ES-I3 (cell line): ENCODE measurements around the gene MPO.

Source experiments
- H3K36me3 ChIP-seq: 2 replicates; pipeline ENCODE4 v1.6.1; 2013; ENCODE audit warnings: mild to moderate bottlenecking, low read length, control low read depth, moderate library complexity; ENCODE audit not compliant: insufficient read depth
- H3K4me1 ChIP-seq: 2 replicates; pipeline ENCODE4 v1.6.1; 2013; ENCODE audit warnings: mild to moderate bottlenecking, control low read depth, low read length; ENCODE audit not compliant: insufficient read depth
- H3K9ac ChIP-seq: 2 replicates; pipeline ENCODE4 v1.6.1; 2013; ENCODE audit warnings: low read depth, mild to moderate bottlenecking, low read length, moderate library complexity
- H3K9me3 ChIP-seq: 2 replicates; pipeline ENCODE4 v1.6.1; 2013; ENCODE audit warnings: mild to moderate bottlenecking, low read length, moderate library complexity; ENCODE audit not compliant: control insufficient read depth, insufficient read depth

Gene MPO

GRCh38 chr17:58270476-58271215 lies 10.1 kb downstream of the MPO start:
- H3K9ac ChIP-seq, result no peak overlapping the region
- no peaks in the 10 kb centered on the region for H3K4me1 ChIP-seq
- H3K9me3 ChIP-seq, result no peaks in the 10 kb centered on the region
- no peaks in the 10 kb centered on the region for H3K36me3 ChIP-seq

- no peaks in the 10 kb centered on the region for H3K36me3 ChIP-seq
Observed at GRCh38 chr17:58269557-58270291, 11.0 kb downstream of the MPO start.

GRCh38 chr17:58268774-58269556 lies 11.8 kb downstream of the MPO start:
- Histone ChIP-seq H3K4me1 (no peaks in the 10 kb centered on the region), H3K9me3 (no peaks in the 10 kb centered on the region), H3K36me3 (no peaks in the 10 kb centered on the region), H3K9ac (no peak overlapping the region)

More at GRCh38 chr17:58269557-58270291, 11.0 kb downstream of the MPO start:
- H3K9me3 ChIP-seq, result no peaks in the 10 kb centered on the region
- no peaks in the 10 kb centered on the region for H3K4me1 ChIP-seq
- no peak overlapping the region for H3K9ac ChIP-seq

GRCh38 chr17:58268326-58268725 lies 12.4 kb downstream of the MPO start:
- no peak overlapping the region for H3K9ac ChIP-seq

GRCh38 chr17:58267347-58268324 lies 13.1 kb downstream of the MPO start:
- no peaks in the 10 kb centered on the region for H3K36me3 ChIP-seq

More at GRCh38 chr17:58268326-58268725, 12.4 kb downstream of the MPO start:
- Histone ChIP-seq H3K9me3 (no peaks in the 10 kb centered on the region), H3K4me1 (no peaks in the 10 kb centered on the region), H3K36me3 (no peaks in the 10 kb centered on the region)

GRCh38 chr17:58265902-58266875 lies 14.5 kb downstream of the MPO start:
- Histone ChIP-seq H3K9ac (no peak overlapping the region), H3K4me1 (no peaks in the 10 kb centered on the region), H3K36me3 (no peaks in the 10 kb centered on the region), H3K9me3 (no peaks in the 10 kb centered on the region)

More at GRCh38 chr17:58267347-58268324, 13.1 kb downstream of the MPO start:
- Histone ChIP-seq H3K4me1 (no peaks in the 10 kb centered on the region), H3K9ac (no peak overlapping the region), H3K9me3 (no peaks in the 10 kb centered on the region)

GRCh38 chr17:58265271-58265670 lies 15.5 kb downstream of the MPO start:
- Histone ChIP-seq H3K4me1 (no peaks in the 10 kb centered on the region), H3K36me3 (no peaks in the 10 kb centered on the region), H3K9ac (no peak overlapping the region), H3K9me3 (no peaks in the 10 kb centered on the region)

- Histone ChIP-seq H3K36me3 (no peaks in the 10 kb centered on the region), H3K9me3 (no peaks in the 10 kb centered on the region), H3K9ac (no peak overlapping the region), H3K4me1 (no peaks in the 10 kb centered on the region)
Observed at GRCh38 chr17:58264407-58265103, 16.2 kb downstream of the MPO start.

GRCh38 chr17:58263773-58264172 lies 17.0 kb downstream of the MPO start:
- no peaks in the 10 kb centered on the region for H3K9me3 ChIP-seq
- no peaks in the 10 kb centered on the region for H3K4me1 ChIP-seq
- no peak overlapping the region for H3K9ac ChIP-seq
- H3K36me3 ChIP-seq, result no peaks in the 10 kb centered on the region

- H3K9ac ChIP-seq, result no peak overlapping the region
- no peaks in the 10 kb centered on the region for H3K9me3 ChIP-seq
- no peaks in the 10 kb centered on the region for H3K4me1 ChIP-seq
- H3K36me3 ChIP-seq, result no peaks in the 10 kb centered on the region
Observed at GRCh38 chr17:58262149-58262548, 18.6 kb downstream of the MPO start.

- H3K9ac ChIP-seq, result peak overlapping the region; percentile 28; the same call in 1 of the 2 replicates
- peaks cover 7% of the 10 kb centered on the region; the same call in 1 of the 2 replicates for H3K9me3 ChIP-seq
- H3K36me3 ChIP-seq, result no peaks in the 10 kb centered on the region
- H3K4me1 ChIP-seq, result no peaks in the 10 kb centered on the region
Observed at GRCh38 chr17:58254803-58255202, 25.9 kb downstream of the MPO start.

- Histone ChIP-seq H3K4me1 (peaks cover 5% of the 10 kb centered on the region; the same call in 1 of the 2 replicates), H3K9me3 (peaks cover 7% of the 10 kb centered on the region; the same call in 1 of the 2 replicates), H3K36me3 (no peaks in the 10 kb centered on the region), H3K9ac (no peak overlapping the region)
Observed at GRCh38 chr17:58253082-58253481, 27.7 kb downstream of the MPO start.
